SH-SY5Y (cell line): ENCODE measurements around the gene IRAK1.

Experiments
- GATA2 ChIP-seq: IDR thresholded peaks from 2 replicates; pipeline ENCODE4 v1.6.1; 2011; ENCODE audit warnings: mild to moderate bottlenecking, low read depth, low read length
- GATA3 ChIP-seq: IDR thresholded peaks from 2 replicates; pipeline ENCODE4 v1.6.1; 2011; ENCODE audit warnings: low read depth, mild to moderate bottlenecking, low read length, moderate library complexity

- TF ChIP-seq GATA2 (no peak), GATA3 (no peak)
Measured at GRCh38 chrX:153970357-153971123, 49.2 kb downstream of the IRAK1 start.
